ENCODE measurements around the gene PPIL6.

GRCh38 chr6:109447878-109448555 lies 7.6 kb upstream of the PPIL6 start:
- TF ChIP-seq CTCF (IDR thresholded peaks at IDR 0.05) (no peak), POLR2A (IDR thresholded peaks at IDR 0.05) (no peak), EP300 (IDR thresholded peaks at IDR 0.05) (no peak)

Data from tibial nerve (tissue), 4 donors.